Cerebellar nuclear complex (tissue), 1 donor: ENCODE data around the gene ALK.

ENCODE experiments used
- DNase-seq, 2 experiments: peaks; one replicate each; lab custom pipeline; 2025; lab: John Stamatoyannopoulos, UW

The ALK gene

GRCh38 chr2:29902356-29902755, 19.0 kb downstream of the ALK start:
- DNase-seq: no peak

- no peak for DNase-seq
Measured at GRCh38 chr2:29900971-29901633, 20.3 kb downstream of the ALK start.

- DNase-seq: no peak
Measured at GRCh38 chr2:29898999-29899398, 22.4 kb downstream of the ALK start.

GRCh38 chr2:29894822-29895614, 26.4 kb downstream of the ALK start:
- DNase-seq: no peak

GRCh38 chr2:29892585-29893259, 28.7 kb downstream of the ALK start:
- DNase-seq: no peak

- DNase-seq: no peak
Measured at GRCh38 chr2:29881089-29881730, 40.2 kb downstream of the ALK start.

- DNase-seq: no peak
Measured at GRCh38 chr2:29880084-29880483, 41.3 kb downstream of the ALK start.

GRCh38 chr2:29879456-29879855, 41.9 kb downstream of the ALK start:
- DNase-seq: no peak

- DNase-seq: no peak
Measured at GRCh38 chr2:29878898-29879297, 42.5 kb downstream of the ALK start.

- DNase-seq: no peak
Measured at GRCh38 chr2:29876374-29876773, 45.0 kb downstream of the ALK start.

- DNase-seq: no peak
Measured at GRCh38 chr2:29874745-29875144, 46.6 kb downstream of the ALK start.

- no peak for DNase-seq
Measured at GRCh38 chr2:29872870-29873269, 48.5 kb downstream of the ALK start.

- DNase-seq: no peak
Measured at GRCh38 chr2:29871541-29871940, 49.8 kb downstream of the ALK start.

GRCh38 chr2:29865512-29865911, 55.9 kb downstream of the ALK start:
- DNase-seq: no peak

GRCh38 chr2:29864988-29865387, 56.4 kb downstream of the ALK start:
- no peak for DNase-seq

GRCh38 chr2:29855924-29856639, 65.3 kb downstream of the ALK start:
- DNase-seq: no peak

GRCh38 chr2:29850794-29851193, 70.6 kb downstream of the ALK start:
- no peak for DNase-seq

- no peak for DNase-seq
Measured at GRCh38 chr2:29848566-29849310, 72.6 kb downstream of the ALK start.

- DNase-seq: no peak
Measured at GRCh38 chr2:29847886-29848285, 73.5 kb downstream of the ALK start.

- no peak for DNase-seq
Measured at GRCh38 chr2:29844713-29845326, 76.6 kb downstream of the ALK start.
